Right lobe of liver (tissue), 4 donors: ENCODE data around the gene NYAP2.

Experiments used
- POLR2A ChIP-seq: fragments of 450-650 bp; IDR thresholded peaks from one replicate; pipeline ENCODE4 v1.6.1; 2017; ENCODE audit warnings: antibody characterized with exemption, mild to moderate bottlenecking
- TF ChIP-seq, protein P1 (sequence below), 4 donors: fragments of 200-600 bp in 3 of 4; fragments of 450-650 bp in 1 of 4; IDR thresholded peaks; one replicate each; pipeline versions ENCODE4 v1.5.1 to v1.8.0; 2016 to 2022; ENCODE audit warnings: antibody characterized with exemption in 4 of 4, mild to moderate bottlenecking in 2 of 4
- donor health status: DM: no; HTN: no; CAD: no.
- donor health status: DM: no; HTN: no; CAD: no.
- donor health status: DM: no; HTN: yes; CAD: no.

- TF ChIP-seq, protein P1, sequence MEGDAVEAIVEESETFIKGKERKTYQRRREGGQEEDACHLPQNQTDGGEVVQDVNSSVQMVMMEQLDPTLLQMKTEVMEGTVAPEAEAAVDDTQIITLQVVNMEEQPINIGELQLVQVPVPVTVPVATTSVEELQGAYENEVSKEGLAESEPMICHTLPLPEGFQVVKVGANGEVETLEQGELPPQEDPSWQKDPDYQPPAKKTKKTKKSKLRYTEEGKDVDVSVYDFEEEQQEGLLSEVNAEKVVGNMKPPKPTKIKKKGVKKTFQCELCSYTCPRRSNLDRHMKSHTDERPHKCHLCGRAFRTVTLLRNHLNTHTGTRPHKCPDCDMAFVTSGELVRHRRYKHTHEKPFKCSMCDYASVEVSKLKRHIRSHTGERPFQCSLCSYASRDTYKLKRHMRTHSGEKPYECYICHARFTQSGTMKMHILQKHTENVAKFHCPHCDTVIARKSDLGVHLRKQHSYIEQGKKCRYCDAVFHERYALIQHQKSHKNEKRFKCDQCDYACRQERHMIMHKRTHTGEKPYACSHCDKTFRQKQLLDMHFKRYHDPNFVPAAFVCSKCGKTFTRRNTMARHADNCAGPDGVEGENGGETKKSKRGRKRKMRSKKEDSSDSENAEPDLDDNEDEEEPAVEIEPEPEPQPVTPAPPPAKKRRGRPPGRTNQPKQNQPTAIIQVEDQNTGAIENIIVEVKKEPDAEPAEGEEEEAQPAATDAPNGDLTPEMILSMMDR (IDR thresholded peaks at IDR 0.05) = no peak
- no peak for TF ChIP-seq POLR2A
Measured at GRCh38 chr2:225543626-225544025, 144.1 kb downstream of the NYAP2 start.
